ENCODE results near the gene ENTREP1. TPM values are rescaled to one million over a fixed set of nuclear protein-coding genes. Genes with fewer than 3 reads are reported as not detected.

ENTREP1 gene
- total and polyA plus RNA-seq, 2 donors (not counting 1 experiment from before 2014, with no cell fraction given) = not detected

- Mint-ChIP-seq H3K27me3 (no peaks in the 10 kb centered on the region), H3K27ac (no peak overlapping the region), H3K9me3 (ENCODE audit: insufficient read depth) (no peaks in the 10 kb centered on the region), H3K4me3 (no peak overlapping the region), H3K4me1 (peaks cover 1% of the 10 kb centered on the region)
- no peaks in the 10 kb centered on the region for H4K20me1 ChIP-seq (ENCODE audit: control insufficient read depth, insufficient read depth, low read length, poor library complexity, severe bottlenecking)
- no peak for TF ChIP-seq CTCF (IDR thresholded peaks at IDR 0.05)
- TF ChIP-seq EZH2 (IDR thresholded peaks at IDR 0.05; ENCODE audit: borderline replicate concordance, insufficient read depth, low read depth, low read length, poor library complexity, severe bottlenecking) = no peak
- no peaks in the 10 kb centered on the region for H3K27me3 ChIP-seq (replicated peaks in 1 of 4; ENCODE audit: control extremely low read depth in 1 of 4, control insufficient read depth in 3 of 4, insufficient read depth in 4 of 4, low read length in 3 of 4)
- H3K4me2 ChIP-seq (replicated peaks; ENCODE audit: low read depth, low read length, poor library complexity, severe bottlenecking) = no peak overlapping the region
- POLR2A ChIA-PET = no interaction called here
- H3K27ac ChIP-seq (ENCODE audit: low read length in 2 of 2) = no peak overlapping the region
- WGBS (ENCODE audit: insufficient coverage) = 100% methylated on average over 2 of the region's 4 CpGs
- no peak overlapping the region for H2AFZ ChIP-seq (ENCODE audit: insufficient read depth, low read depth, low read length, poor library complexity, severe bottlenecking)
- no peaks in the 10 kb centered on the region for H3K9me3 ChIP-seq (ENCODE audit: control extremely low read depth in 1 of 3, control insufficient read depth in 2 of 3, insufficient read depth in 1 of 3, low read length in 2 of 3)
- no peaks in the 10 kb centered on the region for H3K36me3 ChIP-seq (replicated peaks in 1 of 2; ENCODE audit: control extremely low read depth in 1 of 2, control insufficient read depth in 1 of 2, extremely low read depth in 1 of 2, insufficient read depth in 2 of 2, low read length in 1 of 2)
- no peak overlapping the region for H3K9ac ChIP-seq (ENCODE audit: low read length)
- intact Hi-C loops (cut with micrococcal nuclease) = no loop called here
- CTCF ChIA-PET = no interaction called here
- H3K4me3 ChIP-seq (ENCODE audit: control extremely low read depth in 1 of 5, extremely low read depth in 1 of 5, insufficient read depth in 1 of 5, low read depth in 2 of 5, low read length in 4 of 5) = no peak overlapping the region
- no peaks in the 10 kb centered on the region for H3K4me1 ChIP-seq (ENCODE audit: control insufficient read depth in 2 of 2, insufficient read depth in 2 of 2, low read length in 2 of 2)
- ATAC-seq (ENCODE audit: low read depth) (no peak), DNase-seq (no peak)
- H3K79me2 ChIP-seq (ENCODE audit: control insufficient read depth, insufficient read depth, low read length) = no peaks in the 10 kb centered on the region
These were observed 105.2 kb downstream of the ENTREP1 start for GRCh38 chr9:69430206-69430605.

- intact Hi-C loops (cut with micrococcal nuclease) = no loop called here
- no peak overlapping the region for H3K27ac Mint-ChIP-seq
- DNase-seq (no peak), ATAC-seq (ENCODE audit: low read depth) (no peak)
- Histone ChIP-seq H4K20me1 (ENCODE audit: control insufficient read depth, insufficient read depth, low read length, poor library complexity, severe bottlenecking) (no peaks in the 10 kb centered on the region), H3K36me3 (replicated peaks in 1 of 2; ENCODE audit: control extremely low read depth in 1 of 2, control insufficient read depth in 1 of 2, extremely low read depth in 1 of 2, insufficient read depth in 2 of 2, low read length in 1 of 2) (no peaks in the 10 kb centered on the region), H3K79me2 (ENCODE audit: control insufficient read depth, insufficient read depth, low read length) (no peaks in the 10 kb centered on the region), H3K4me1 (ENCODE audit: control insufficient read depth in 2 of 2, insufficient read depth in 2 of 2, low read length in 2 of 2) (no peaks in the 10 kb centered on the region), H3K9me3 (ENCODE audit: control extremely low read depth in 1 of 3, control insufficient read depth in 2 of 3, insufficient read depth in 1 of 3, low read length in 2 of 3) (no peaks in the 10 kb centered on the region), H3K27ac (ENCODE audit: low read length in 2 of 2) (no peak overlapping the region), H2AFZ (ENCODE audit: insufficient read depth, low read depth, low read length, poor library complexity, severe bottlenecking) (no peak overlapping the region), H3K4me2 (replicated peaks; ENCODE audit: low read depth, low read length, poor library complexity, severe bottlenecking) (no peak overlapping the region), H3K9ac (ENCODE audit: low read length) (no peak overlapping the region), H3K27me3 (replicated peaks in 1 of 4; ENCODE audit: control extremely low read depth in 1 of 4, control insufficient read depth in 3 of 4, insufficient read depth in 4 of 4, low read length in 3 of 4) (no peaks in the 10 kb centered on the region), H3K4me3 (ENCODE audit: control extremely low read depth in 1 of 5, extremely low read depth in 1 of 5, insufficient read depth in 1 of 5, low read depth in 2 of 5, low read length in 4 of 5) (no peak overlapping the region)
- no peak for TF ChIP-seq CTCF (IDR thresholded peaks at IDR 0.05)
- no peak for TF ChIP-seq EZH2 (IDR thresholded peaks at IDR 0.05; ENCODE audit: borderline replicate concordance, insufficient read depth, low read depth, low read length, poor library complexity, severe bottlenecking)
- 91% methylated on average over 12 of the region's 13 CpGs for WGBS (ENCODE audit: insufficient coverage)
- POLR2A ChIA-PET = no interaction called here
- no peaks in the 10 kb centered on the region for H3K9me3 Mint-ChIP-seq (ENCODE audit: insufficient read depth)
- no peak overlapping the region for H3K4me3 Mint-ChIP-seq
- no peaks in the 10 kb centered on the region for H3K27me3 Mint-ChIP-seq
- CTCF ChIA-PET = no interaction called here
- peaks cover 1% of the 10 kb centered on the region for H3K4me1 Mint-ChIP-seq
These were observed 106.2 kb downstream of the ENTREP1 start for GRCh38 chr9:69431203-69431602.
